BLaER1 treated with 17β-estradiol and CSF1 and Interleukin-3, amounts not matched to agents 10 nM and 100 nM (cell line): ENCODE data around the gene HNRNPA1L2.

Experiments
- H3K27ac ChIP-seq, 11 experiments: shearing (Covaris generic); formaldehyde crosslinking; 2 replicates each; pipeline ENCODE4 v1.8.1; 2022
- H3K27me3 ChIP-seq, 11 experiments: shearing (Covaris generic); formaldehyde crosslinking; 2 replicates each; pipeline ENCODE4 v1.8.1; 2022
- H3K36me3 ChIP-seq, 11 experiments: shearing (Covaris generic); formaldehyde crosslinking; 2 replicates each; pipeline ENCODE4 v1.8.1; 2022
- H3K4me1 ChIP-seq, 10 experiments: shearing (Covaris generic); formaldehyde crosslinking; 2 replicates each; pipeline ENCODE4 v1.8.1; 2022
- H3K4me2 ChIP-seq, 11 experiments: shearing (Covaris generic); formaldehyde crosslinking; 2 replicates each; pipeline ENCODE4 v1.8.1; 2022
- H3K4me3 ChIP-seq, 10 experiments: shearing (Covaris generic); formaldehyde crosslinking; 2 replicates each; pipeline ENCODE4 v1.8.1; 2022
- H3K9ac ChIP-seq, 11 experiments: shearing (Covaris generic); formaldehyde crosslinking; 2 replicates each; pipeline ENCODE4 v1.8.1; 2022
- H3K9me3 ChIP-seq, 11 experiments: shearing (Covaris generic); formaldehyde crosslinking; replicated peaks in 1 of 11; 2 replicates each; pipeline ENCODE4 v1.8.1; 2022
- H4K20me1 ChIP-seq, 11 experiments: shearing (Covaris generic); formaldehyde crosslinking; 2 replicates each; pipeline ENCODE4 v1.8.1; 2022
- Cebpa-rat ChIP-seq, 11 experiments: shearing (Covaris generic); IDR thresholded peaks; 2 replicates each; pipeline ENCODE4 v1.8.1; 2022

The HNRNPA1L2 gene

DNA sequence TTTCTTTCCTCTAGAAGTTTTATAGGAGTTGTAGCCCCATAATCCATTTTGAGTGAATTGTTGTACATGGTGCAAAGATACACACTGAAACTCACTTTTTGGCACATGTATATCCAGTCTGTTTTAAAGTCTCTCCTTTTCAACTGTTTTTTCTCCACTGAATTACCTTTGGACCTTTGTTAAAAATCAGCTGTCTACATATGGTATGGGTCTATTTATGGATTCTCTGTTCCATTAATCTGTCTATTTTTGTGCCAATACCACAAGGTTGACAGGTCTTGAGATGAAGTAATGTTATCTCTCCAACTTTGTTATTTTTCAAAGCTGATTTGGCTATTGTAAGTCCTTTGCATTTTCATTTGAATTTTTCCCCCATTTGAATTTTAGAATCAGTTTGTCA, 4.7 kb downstream of the HNRNPA1L2 start:
- Histone ChIP-seq H3K27ac (no peak overlapping the region), H3K9ac (no peak overlapping the region), H3K4me3 (no peak overlapping the region), H3K36me3 (peaks cover 15 to 41% (median 25%) of the 10 kb centered on the region in 11 experiments), H3K9me3 (no peaks in the 10 kb centered on the region), H3K4me2 (no peak overlapping the region), H4K20me1 (no peaks in the 10 kb centered on the region), H3K27me3 (no peaks in the 10 kb centered on the region), H3K4me1 (peaks cover 7 to 13% (median 10%) of the 10 kb centered on the region in 10 experiments; a peak in 19 of 20 replicates)
- TF ChIP-seq Cebpa-rat (IDR thresholded peaks at IDR 0.05), result no peak

GRCh38 chr13:52650731-52651130, 8.5 kb downstream of the HNRNPA1L2 start:
- peak overlapping the region; percentile 76 to 96 (median 84) for H3K4me3 ChIP-seq

GRCh38 chr13:52651897-52652195, 9.6 kb downstream of the HNRNPA1L2 start:
- Histone ChIP-seq H3K27me3 (no peaks in the 10 kb centered on the region), H3K27ac (peak overlapping the region; percentile 92 to 99 (median 96))

More at GRCh38 chr13:52650731-52651130, 8.5 kb downstream of the HNRNPA1L2 start:
- H3K4me1 ChIP-seq, result peaks cover 21 to 32% (median 28%) of the 10 kb centered on the region in 10 experiments
- peaks cover 21 to 38% (median 29%) of the 10 kb centered on the region in 11 experiments; a peak in 21 of 22 replicates for H3K36me3 ChIP-seq
- peak overlapping the region; percentile 86 to 98 (median 94) for H3K9ac ChIP-seq
- no peaks in the 10 kb centered on the region for H3K27me3 ChIP-seq
- peak overlapping the region in 9 of 11 experiments; percentile 92 to 99 (median 96); a peak in 16 of 22 replicates for H3K27ac ChIP-seq
- H3K9me3 ChIP-seq, result no peaks in the 10 kb centered on the region
- peak overlapping the region; percentile 80 to 94 (median 85) for H3K4me2 ChIP-seq
- H4K20me1 ChIP-seq, result peaks cover 0 to 28% (median 5%) of the 10 kb centered on the region in 11 experiments; a peak in 10 of 22 replicates
- no peak for TF ChIP-seq Cebpa-rat (IDR thresholded peaks at IDR 0.05)

GRCh38 chr13:52652196-52652979, 10.2 kb downstream of the HNRNPA1L2 start, which contains the start of gene SUGT1:
Gene SUGT1, plus strand, starts transcription at chr13:52652836. Its CDS starts 85 bp downstream, at chr13:52652921.
- no peak for TF ChIP-seq Cebpa-rat (IDR thresholded peaks at IDR 0.05)
- Histone ChIP-seq H3K4me1 (peaks cover 24 to 43% (median 33%) of the 10 kb centered on the region in 10 experiments), H3K9me3 (no peaks in the 10 kb centered on the region), H3K27ac (peak within 1 kb of the TSS; percentile 92 to 99 (median 96)), H4K20me1 (peaks cover 3 to 44% (median 21%) of the 10 kb centered on the region in 11 experiments; a peak in 12 of 22 replicates), H3K27me3 (no peaks in the 10 kb centered on the region), H3K36me3 (peaks cover 29 to 55% (median 41%) of the 10 kb centered on the region in 11 experiments), H3K4me2 (peak within 1 kb of the TSS; percentile 83 to 98 (median 94)), H3K4me3 (peak within 1 kb of the TSS; percentile 76 to 96 (median 84)), H3K9ac (peak within 1 kb of the TSS; percentile 86 to 98 (median 94))

More at GRCh38 chr13:52651897-52652195, 9.6 kb downstream of the HNRNPA1L2 start:
- Histone ChIP-seq H3K9ac (peak overlapping the region; percentile 86 to 98 (median 94)), H3K4me3 (peak overlapping the region; percentile 76 to 96 (median 84)), H3K4me1 (peaks cover 24 to 43% (median 33%) of the 10 kb centered on the region in 10 experiments), H3K36me3 (peaks cover 28 to 49% (median 37%) of the 10 kb centered on the region in 11 experiments), H3K4me2 (peak overlapping the region; percentile 80 to 94 (median 85)), H3K9me3 (no peaks in the 10 kb centered on the region), H4K20me1 (peaks cover 3 to 40% (median 16%) of the 10 kb centered on the region in 11 experiments; a peak in 12 of 22 replicates)
- TF ChIP-seq Cebpa-rat (IDR thresholded peaks at IDR 0.05), result no peak

DNA sequence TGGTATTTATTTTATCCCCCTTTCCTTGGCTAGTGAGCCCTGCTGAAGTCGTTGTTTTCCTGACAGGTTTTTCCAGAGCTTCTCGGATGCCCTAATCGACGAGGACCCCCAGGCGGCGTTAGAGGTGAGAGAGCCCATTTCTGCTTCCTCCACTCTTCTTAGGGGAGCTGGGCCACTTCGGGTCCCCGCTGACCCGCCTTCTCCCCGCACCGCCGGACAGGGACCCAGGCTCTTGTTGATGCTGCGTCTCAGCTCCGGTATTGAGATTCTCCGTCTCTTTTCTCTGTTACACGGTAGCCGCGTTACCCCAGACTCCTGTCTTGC, 10.7 kb downstream of the HNRNPA1L2 start:
- H3K36me3 ChIP-seq, result peaks cover 34 to 60% (median 47%) of the 10 kb centered on the region in 11 experiments
- H3K9me3 ChIP-seq, result no peaks in the 10 kb centered on the region
- no peaks in the 10 kb centered on the region for H3K27me3 ChIP-seq
- H3K27ac ChIP-seq, result peak overlapping the region; percentile 92 to 99 (median 96)
- H3K9ac ChIP-seq, result peak overlapping the region; percentile 86 to 98 (median 94)
- peak overlapping the region; percentile 76 to 96 (median 84) for H3K4me3 ChIP-seq
- TF ChIP-seq Cebpa-rat (IDR thresholded peaks at IDR 0.05), result no peak
- peaks cover 3 to 44% (median 22%) of the 10 kb centered on the region in 11 experiments; a peak in 12 of 22 replicates for H4K20me1 ChIP-seq
- peaks cover 24 to 43% (median 33%) of the 10 kb centered on the region in 10 experiments for H3K4me1 ChIP-seq
- peak overlapping the region; percentile 83 to 98 (median 94) for H3K4me2 ChIP-seq

- Histone ChIP-seq H3K36me3 (peaks cover 65 to 97% (median 74%) of the 10 kb centered on the region in 11 experiments), H4K20me1 (peaks cover 3 to 47% (median 22%) of the 10 kb centered on the region in 11 experiments; a peak in 14 of 22 replicates), H3K4me3 (no peak overlapping the region), H3K9ac (no peak overlapping the region), H3K27me3 (no peaks in the 10 kb centered on the region), H3K9me3 (no peaks in the 10 kb centered on the region), H3K27ac (no peak overlapping the region), H3K4me2 (no peak overlapping the region), H3K4me1 (peaks cover 5 to 36% (median 19%) of the 10 kb centered on the region in 10 experiments; a peak in 18 of 20 replicates)
- no peak for TF ChIP-seq Cebpa-rat (IDR thresholded peaks at IDR 0.05)
Measured at GRCh38 chr13:52659340-52659739, 17.1 kb downstream of the HNRNPA1L2 start.

GRCh38 chr13:52664272-52664671, 22.0 kb downstream of the HNRNPA1L2 start:
- Histone ChIP-seq H3K27me3 (no peaks in the 10 kb centered on the region), H3K36me3 (peaks cover 76 to 96% (median 90%) of the 10 kb centered on the region in 11 experiments), H3K9ac (no peak overlapping the region; a peak in 1 of 22 replicates), H3K9me3 (no peaks in the 10 kb centered on the region), H3K4me2 (no peak overlapping the region; a peak in 1 of 22 replicates), H3K27ac (no peak overlapping the region), H3K4me3 (no peak overlapping the region), H4K20me1 (peaks cover 0 to 30% (median 6%) of the 10 kb centered on the region in 11 experiments; a peak in 13 of 22 replicates), H3K4me1 (peaks cover 0 to 13% (median 0%) of the 10 kb centered on the region in 10 experiments; a peak in 5 of 20 replicates)
- no peak for TF ChIP-seq Cebpa-rat (IDR thresholded peaks at IDR 0.05)

DNA sequence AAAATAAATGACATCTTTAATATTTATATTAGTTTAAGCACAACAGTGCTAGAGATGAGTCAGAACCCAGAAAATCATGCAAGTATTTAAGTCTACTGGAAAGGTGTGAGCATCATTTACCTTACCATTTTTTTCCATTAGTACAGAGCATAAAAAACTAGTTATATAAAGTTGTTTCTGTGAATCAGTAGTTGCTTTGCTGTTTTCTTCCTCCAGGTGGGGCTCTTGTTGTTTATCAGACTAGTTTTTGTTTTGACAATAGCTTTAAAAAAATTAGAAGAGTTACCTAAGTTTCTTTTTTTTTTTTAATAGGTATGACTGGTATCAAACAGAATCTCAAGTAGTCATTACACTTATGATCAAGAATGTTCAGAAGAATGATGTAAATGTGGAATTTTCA, 23.1 kb downstream of the HNRNPA1L2 start:
- Histone ChIP-seq H3K27me3 (no peaks in the 10 kb centered on the region), H4K20me1 (peaks cover 0 to 38% (median 8%) of the 10 kb centered on the region in 11 experiments; a peak in 13 of 22 replicates), H3K4me1 (peaks cover 0 to 13% (median 0%) of the 10 kb centered on the region in 10 experiments; a peak in 5 of 20 replicates), H3K9ac (no peak overlapping the region), H3K27ac (no peak overlapping the region), H3K36me3 (peaks cover 79 to 97% (median 94%) of the 10 kb centered on the region in 11 experiments), H3K9me3 (no peaks in the 10 kb centered on the region), H3K4me3 (no peak overlapping the region), H3K4me2 (no peak overlapping the region)
- TF ChIP-seq Cebpa-rat (IDR thresholded peaks at IDR 0.05), result no peak

DNA sequence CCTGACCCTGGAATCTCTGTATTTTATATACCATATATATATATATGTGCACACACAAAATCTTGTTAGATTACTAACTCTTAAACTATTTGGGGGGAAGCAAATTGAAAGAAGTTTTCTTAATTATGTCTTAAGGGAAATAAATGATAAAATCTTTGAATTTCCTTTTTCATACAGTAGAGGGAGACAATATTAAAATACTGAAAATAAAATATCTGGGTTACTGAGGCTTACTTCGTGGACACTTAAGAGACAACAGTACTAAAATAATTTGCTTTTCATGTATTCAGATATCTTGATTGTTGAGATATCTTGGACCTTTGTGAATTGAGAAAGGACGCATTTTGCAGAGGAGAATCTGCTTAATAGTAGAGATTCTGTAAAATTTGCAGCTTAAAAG, 27.4 kb downstream of the HNRNPA1L2 start:
- peaks cover 0 to 64% (median 13%) of the 10 kb centered on the region in 11 experiments; a peak in 11 of 22 replicates for H4K20me1 ChIP-seq
- no peaks in the 10 kb centered on the region for H3K27me3 ChIP-seq
- H3K9ac ChIP-seq, result no peak overlapping the region
- no peaks in the 10 kb centered on the region for H3K9me3 ChIP-seq
- no peak overlapping the region for H3K27ac ChIP-seq
- H3K36me3 ChIP-seq, result peaks cover 68 to 96% (median 88%) of the 10 kb centered on the region in 11 experiments
- no peak for TF ChIP-seq Cebpa-rat (IDR thresholded peaks at IDR 0.05)
- H3K4me2 ChIP-seq, result no peak overlapping the region
- no peak overlapping the region for H3K4me3 ChIP-seq
- no peaks in the 10 kb centered on the region for H3K4me1 ChIP-seq
